GM18951 (cell line): ENCODE measurements around the gene CCDC28B.

Experiments used
- POLR2A ChIP-seq: IDR thresholded peaks from 4 replicates; pipeline ENCODE4 v1.6.1; 2011; ENCODE audit warnings: mild to moderate bottlenecking; ENCODE audit not compliant: insufficient read length, insufficient read depth; ENCODE audit errors: extremely low read depth
- in situ Hi-C: fragments of 300-500 bp; cut with MboI; formaldehyde crosslinking; loops from one replicate; pipeline ENCODE4 v1.12.0; 2022; ENCODE audit warnings: low sequenced_read_pairs, mixed read lengths, inconsistent platforms; ENCODE audit not compliant: unreplicated experiment

The CCDC28B gene

DNA sequence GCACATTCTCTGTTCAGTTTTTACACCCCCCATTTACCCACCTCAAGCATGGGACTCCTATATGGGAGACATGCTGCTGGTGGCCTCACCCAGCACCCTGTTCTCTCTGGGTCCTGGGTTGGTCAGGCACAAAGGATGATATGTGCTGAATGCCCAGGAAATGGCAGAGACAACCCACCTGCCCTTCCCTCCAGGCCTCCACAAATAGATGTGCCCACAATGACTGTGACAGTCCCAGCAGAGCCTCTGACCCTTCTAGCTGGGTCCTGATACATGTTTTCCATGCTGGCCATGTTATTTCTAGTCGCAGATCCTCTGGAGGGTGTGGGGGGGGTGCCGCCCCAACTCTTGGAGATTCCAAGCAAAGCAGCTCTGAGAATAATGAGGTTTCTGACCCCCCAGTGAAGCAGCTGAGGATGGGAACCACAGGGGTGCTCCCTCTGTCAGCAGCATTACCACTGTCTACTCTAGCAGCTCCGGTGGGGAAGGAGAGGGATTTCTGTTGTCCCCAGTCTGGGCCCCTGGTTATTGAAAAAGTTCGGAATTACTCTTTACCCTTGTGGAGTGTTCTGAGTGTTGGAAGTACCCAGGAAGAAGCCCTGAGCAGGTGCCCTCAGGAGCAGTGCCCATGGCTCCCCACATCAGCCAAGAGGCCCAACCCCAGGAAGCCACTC, 1.2 kb upstream of the CCDC28B start:
- peak; percentile 22 for TF ChIP-seq POLR2A
- in situ Hi-C loops = no loop called here

DNA sequence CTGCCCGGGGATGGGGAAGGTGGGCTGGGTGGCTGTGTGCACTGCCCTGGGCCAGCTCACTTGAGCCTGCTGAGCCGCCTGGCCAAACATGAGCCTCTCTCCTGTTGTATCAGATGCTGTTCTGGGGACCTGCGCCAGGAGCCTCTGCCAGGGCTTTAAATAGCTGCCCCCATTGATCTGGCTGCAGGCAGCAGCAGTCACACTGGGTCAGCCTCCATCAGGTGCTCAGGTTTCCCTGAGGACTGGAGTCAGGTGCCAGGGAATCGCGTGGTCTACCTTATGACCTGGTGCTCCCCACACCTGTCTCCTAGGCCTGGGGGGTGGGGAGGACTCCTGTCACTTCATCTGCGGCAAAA, 700 bp upstream of the CCDC28B start:
- no peak for TF ChIP-seq POLR2A
- in situ Hi-C loops = no loop called here

DNA sequence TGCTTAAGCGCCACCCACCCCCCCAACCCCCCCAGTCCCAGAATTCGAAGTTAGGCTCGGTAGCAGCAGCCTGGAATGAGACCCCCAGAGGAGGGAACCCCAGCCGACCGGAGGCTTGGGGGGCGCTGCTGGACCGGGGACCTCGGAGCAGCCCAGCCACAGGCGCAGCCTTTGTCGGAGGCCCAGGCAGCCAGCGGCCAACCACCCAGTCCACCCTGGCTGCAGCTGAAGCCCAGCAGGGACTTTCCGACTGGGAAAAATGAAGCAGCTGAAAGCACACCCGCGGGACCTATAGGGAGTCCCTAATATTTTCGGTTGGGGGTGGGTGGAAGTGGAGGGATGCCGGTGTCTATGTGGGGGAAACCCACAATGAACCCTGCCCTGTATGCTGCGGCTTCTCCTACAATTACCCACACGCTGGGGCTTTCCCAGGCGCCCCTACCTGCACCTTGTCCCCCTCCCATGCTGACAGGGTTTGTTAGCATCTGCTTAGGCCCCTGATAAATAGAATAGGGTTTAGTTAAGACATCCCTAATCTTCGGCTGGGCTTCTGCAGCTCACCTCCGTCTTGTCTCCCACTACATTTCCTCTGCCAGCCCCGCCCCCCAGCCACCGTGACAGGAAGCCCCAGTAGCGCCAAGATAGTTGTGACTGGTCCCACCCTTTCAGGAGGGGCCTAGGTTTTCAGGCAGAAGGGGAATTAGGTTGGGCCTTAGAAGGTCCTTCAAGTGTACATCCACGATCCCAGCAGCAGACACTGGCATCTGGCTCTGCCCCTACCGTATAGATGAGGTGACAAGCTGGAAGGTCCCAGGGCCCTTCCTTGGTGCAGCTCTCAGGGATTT, 838 bp downstream of the CCDC28B start:
- in situ Hi-C loops = no loop called here
- peak; percentile 26 for TF ChIP-seq POLR2A

DNA sequence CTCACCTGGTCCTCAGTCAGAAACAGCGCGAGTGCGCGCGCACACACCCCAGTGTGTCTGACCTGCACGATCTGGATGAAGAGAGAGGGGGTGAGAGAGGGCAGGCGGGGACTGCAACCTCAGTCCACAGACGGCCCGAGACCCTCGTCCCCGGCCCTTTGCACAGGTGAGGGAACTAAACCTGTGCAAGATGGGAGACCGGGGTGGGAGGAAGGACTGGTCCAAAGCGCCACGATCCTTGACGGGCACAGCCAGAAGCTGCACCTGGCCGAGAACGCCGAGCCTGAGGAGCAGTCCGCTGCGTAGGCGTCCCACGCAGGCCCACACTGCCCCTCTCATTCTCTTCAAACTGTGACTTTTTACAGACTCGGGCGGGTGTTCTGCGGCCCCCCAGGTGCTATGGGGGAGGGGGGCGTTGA, 4.6 kb downstream of the CCDC28B start:
- no peak for TF ChIP-seq POLR2A
- in situ Hi-C loops = no loop called here

DNA sequence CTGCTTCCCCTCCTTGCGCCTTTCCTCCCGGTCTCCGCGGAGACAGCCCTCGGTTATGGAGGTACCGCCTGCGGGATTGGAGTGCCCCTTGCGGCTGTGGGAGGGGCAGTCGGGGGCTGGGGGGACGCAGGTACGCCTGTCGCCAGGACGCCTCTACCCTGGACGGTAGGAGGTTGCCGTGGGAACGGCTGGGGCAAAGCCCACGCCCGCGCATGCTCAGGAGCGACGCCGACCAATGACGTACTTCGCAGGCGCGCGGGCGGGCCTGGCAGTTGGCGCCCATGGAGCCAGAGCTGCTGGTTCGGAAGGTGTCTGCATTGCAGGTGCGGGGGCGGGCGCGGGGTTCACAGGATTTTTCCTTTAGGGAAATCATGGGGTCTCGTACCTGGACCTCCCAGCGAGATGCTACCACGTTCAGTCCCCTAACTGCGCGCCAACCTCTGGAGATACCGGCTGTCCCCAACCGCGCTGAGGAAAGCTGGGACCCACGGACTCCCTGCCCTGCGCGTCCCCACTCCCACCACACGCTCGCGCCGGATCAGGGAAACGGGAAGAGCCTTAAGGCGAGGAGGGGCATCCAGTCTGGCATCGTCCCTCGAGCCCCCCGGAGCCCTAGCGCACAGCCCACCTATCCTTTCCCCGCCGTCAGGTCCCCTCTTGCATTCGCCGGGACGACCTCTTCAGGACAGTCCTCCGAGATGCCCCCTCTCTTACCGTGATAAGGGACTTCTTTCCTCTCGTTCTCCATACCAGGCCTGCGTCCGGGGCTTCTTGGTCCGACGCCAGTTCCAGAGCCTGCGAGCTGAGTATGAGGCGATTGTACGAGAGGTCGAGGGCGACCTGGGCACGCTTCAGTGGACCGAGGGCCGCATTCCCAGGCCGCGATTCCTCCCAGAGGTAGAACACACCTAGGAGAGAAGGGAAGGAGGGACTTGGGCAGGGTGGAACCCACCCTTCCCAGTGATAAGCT, 5.3 kb downstream of the CCDC28B start, which contains the start of gene IQCC:
IQCC (plus strand) TSS at position 271 of the 970 bp plus-strand sequence; CDS start at position 282, 11 bp downstream.
- in situ Hi-C loops = no loop called here
- TF ChIP-seq POLR2A = peak; percentile 85

DNA sequence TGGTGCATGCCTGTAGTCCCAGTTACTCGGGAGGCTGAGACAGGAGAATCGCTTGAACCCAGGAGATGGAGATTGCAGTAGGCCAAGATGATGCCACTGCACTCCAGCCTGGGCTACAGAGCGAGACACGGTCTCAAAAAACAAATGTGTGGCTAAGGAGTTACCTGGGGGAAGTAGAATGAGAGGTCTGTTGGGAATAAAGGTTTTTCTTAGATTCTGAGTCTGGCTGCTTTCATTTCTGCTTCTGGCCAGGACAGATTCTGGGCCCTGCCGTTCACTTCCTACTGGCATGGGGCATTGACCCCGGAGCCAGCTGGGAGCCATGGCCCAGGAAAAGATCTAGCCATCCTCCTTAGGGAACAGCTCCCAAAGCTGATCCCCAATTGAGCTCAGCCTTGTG, 8.1 kb downstream of the CCDC28B start:
- in situ Hi-C loops = no loop called here
- peak; percentile 13 for TF ChIP-seq POLR2A

DNA sequence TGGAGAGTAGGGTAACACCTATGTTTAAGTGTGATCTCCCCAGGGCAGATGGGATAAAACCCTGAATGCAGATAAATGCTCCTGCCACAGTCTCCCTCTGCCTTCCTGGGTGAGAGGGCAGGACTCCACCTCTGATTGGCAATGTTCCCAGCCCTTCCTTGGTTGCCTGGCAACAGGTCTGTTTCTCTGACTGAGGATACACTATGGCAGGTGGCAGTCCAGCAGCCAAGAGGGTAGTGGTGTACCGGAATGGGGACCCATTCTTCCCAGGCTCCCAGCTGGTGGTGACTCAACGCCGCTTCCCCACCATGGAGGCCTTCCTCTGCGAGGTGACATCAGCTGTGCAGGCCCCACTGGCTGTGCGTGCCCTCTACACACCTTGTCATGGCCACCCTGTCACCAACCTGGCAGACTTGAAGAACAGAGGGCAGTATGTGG, 8.5 kb downstream of the CCDC28B start, which contains the start of gene DCDC2B:
DCDC2B (plus strand) TSS at position 199 of the 438 bp plus-strand sequence; CDS start at position 204, 5 bp downstream.
- in situ Hi-C loops = no loop called here

DNA sequence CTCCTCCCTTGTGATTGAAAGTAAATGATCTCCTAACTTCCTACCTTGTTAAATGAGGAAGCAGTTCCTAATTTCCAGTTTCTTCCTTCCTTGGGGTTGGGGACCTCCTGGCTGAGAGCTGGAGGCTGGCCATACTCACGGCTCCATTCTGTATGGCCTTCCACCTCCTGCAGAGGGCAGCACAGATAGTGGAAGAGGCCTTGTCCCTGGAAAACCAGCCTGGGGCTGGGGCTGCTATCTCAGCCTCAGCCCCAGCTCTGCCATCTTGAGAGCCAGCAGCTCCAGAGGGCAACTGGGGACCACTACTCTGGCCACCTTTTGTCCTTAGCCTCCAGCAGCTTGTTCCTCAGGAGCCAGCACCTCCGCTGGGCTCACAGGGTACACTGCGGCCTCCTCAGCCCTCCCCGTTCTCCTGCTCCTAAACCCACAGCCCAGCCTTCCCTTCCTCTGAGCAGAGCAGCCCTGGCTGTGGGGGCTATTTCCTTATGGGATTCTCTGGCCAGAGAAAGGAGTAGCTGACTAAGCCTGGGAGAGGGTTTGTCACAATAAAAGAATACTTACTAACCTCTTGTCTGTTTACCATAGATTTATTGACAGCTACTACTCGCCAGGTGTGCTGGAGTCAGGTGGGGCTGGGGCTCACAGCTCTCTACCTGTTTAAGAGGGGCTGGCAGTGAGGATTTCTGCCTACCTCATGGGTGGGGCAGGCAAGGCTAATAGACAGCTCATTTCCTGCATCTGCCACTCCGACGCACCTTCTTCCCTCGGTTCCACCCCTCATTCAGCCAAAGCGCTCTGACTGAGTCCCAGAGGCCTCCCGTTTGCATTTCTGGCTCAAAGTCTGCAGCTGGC, 15.5 kb downstream of the CCDC28B start:
- in situ Hi-C loops = no loop called here
- TF ChIP-seq POLR2A = no peak

More for the DNA sequence above, 8.5 kb downstream of the CCDC28B start, which contains the start of gene DCDC2B:
- no peak for TF ChIP-seq POLR2A

DNA sequence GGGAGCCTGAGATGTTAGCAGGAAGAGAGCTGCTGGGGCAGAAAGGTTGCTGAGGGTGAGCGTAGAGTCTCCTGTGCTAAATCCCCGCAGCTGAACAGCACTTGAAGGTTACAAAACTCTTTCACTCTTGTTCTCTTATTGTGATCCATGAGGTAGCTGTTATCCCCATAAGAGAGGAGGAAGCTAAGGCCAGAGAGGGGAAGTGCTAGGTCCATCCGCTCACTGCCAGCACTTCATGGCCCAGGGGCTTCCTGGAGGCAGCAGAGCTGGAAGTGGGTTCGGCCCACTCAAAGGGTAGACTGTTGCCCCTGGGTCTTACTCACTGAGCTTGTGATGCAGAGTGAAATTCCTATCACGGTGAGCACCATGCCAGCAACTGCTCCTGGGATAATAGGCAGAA, 16.2 kb downstream of the CCDC28B start:
- no peak for TF ChIP-seq POLR2A

DNA sequence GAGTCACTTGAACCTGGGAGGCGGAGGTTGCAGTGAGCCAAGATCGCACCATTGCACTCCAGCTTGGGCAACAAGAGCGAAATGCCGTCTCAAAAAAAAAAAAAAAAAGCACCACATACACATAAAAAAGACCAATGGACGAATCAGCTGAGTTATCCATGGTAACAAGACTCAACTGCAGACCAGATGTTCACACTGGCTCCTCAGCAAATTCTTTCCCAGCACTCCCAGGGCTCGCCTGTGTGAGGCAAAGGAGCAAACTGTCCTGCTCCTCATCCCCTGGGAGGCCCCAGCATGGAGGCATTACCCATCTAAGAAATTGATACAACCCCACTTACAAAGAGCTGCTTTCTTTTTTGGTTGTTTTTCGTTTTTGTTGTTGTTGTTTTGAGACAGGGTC, 18.6 kb downstream of the CCDC28B start:
- in situ Hi-C loops = no loop called here

More for the DNA sequence above, 16.2 kb downstream of the CCDC28B start:
- in situ Hi-C loops = no loop called here

DNA sequence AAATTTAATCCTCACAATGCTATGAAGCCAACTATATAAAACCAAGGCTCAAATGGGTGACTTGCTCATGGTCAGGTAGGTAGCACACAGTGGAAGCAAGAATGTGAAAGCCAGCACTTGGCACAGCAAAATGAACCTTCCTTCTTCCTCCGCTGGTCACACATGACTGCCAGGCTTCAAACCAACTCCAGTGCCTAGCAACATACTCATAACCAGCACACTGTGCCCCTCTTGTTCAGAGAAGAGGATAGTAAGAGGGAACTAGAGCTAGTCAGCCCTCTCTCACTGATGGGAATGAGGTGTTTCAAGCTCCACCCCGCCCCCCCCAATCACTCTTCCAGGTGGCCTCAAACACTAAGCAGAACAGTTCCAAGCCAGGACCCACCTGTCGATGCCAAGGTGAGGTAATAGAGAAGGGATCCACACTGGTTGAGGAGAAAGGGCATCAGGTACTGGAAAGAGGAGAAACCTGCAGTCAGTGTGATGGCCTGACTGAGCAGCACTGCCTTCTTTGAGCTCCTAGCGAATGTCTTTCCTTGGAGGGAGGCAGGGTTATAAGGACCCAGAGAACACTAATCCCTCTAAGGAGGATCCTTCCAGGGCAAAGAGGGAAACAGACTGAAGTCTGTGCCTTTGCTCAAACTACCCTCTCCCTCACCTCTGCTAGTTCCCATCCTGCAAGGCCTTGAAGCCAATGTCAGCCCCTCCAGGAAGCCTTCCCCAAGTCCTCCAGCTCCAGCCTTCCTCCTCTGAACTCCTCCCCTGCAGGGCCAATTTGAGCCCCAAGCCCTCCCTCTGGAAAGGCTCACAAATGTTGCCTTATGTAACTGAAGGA, 20.6 kb downstream of the CCDC28B start:
- TF ChIP-seq POLR2A = no peak
- in situ Hi-C loops = no loop called here

More for the DNA sequence above, 18.6 kb downstream of the CCDC28B start:
- no peak for TF ChIP-seq POLR2A
